H1 (cell line): Measurements from ENCODE around the gene SAFB. TPM values are rescaled to one million over a fixed set of nuclear protein-coding genes. Genes with fewer than 3 reads are reported as not detected.

ENCODE experiments used
- CTCF ChIA-PET: fragments of 300-600 bp; sonication (Branson Sonifier 250); formaldehyde crosslinking; loops from one replicate; lab custom pipeline; 2021; ENCODE audit not compliant: partially characterized antibody; lab: Charles Lee
- POLR2A ChIA-PET: fragments of 300-600 bp; sonication (Branson Sonifier 250); formaldehyde crosslinking; loops from one replicate; lab custom pipeline; 2021; ENCODE audit warnings: inconsistent platforms; ENCODE audit not compliant: partially characterized antibody; lab: Charles Lee
- DNase-seq, 2 experiments: peaks; one replicate each; pipeline versions ENCODE4 v3.0.0 to v3.0.0-alpha.2; 2010 to 2022; ENCODE audit warnings: low spot score in 2 of 2, low read depth in 1 of 2, mixed read lengths in 1 of 2
- FAIRE-seq: peaks from 2 replicates; lab custom pipeline; 2011; peaks lifted over from hg19 to GRCh38; lab: Jason Lieb, UNC
- H2AFZ ChIP-seq: 2 replicates; pipeline ENCODE4 v1.8.1; 2012; ENCODE audit warnings: low read length, inconsistent platforms
- H2AK5ac ChIP-seq: 2 replicates; pipeline ENCODE4 v1.6.1; 2013; ENCODE audit warnings: low read depth, low read length
- H2BK120ac ChIP-seq: replicated peaks from 2 replicates; pipeline ENCODE3; 2013; ENCODE audit warnings: low read depth, low read length, inconsistent platforms
- H2BK12ac ChIP-seq: 2 replicates; pipeline ENCODE4 v1.6.1; 2013; ENCODE audit warnings: low read depth, low read length
- H2BK15ac ChIP-seq: 2 replicates; pipeline ENCODE4 v1.6.1; 2013; ENCODE audit warnings: low read length
- H2BK20ac ChIP-seq: 2 replicates; pipeline ENCODE4 v1.6.1; 2013; ENCODE audit warnings: low read length
- H2BK5ac ChIP-seq: 2 replicates; pipeline ENCODE4 v1.6.1; 2013; ENCODE audit warnings: low read depth, low read length
- H3K14ac ChIP-seq: 2 replicates; pipeline ENCODE4 v1.6.1; 2013; ENCODE audit warnings: inconsistent platforms; ENCODE audit not compliant: insufficient read length
- H3K18ac ChIP-seq: 2 replicates; pipeline ENCODE4 v1.6.1; 2013; ENCODE audit warnings: low read length; ENCODE audit errors: extremely low read depth
- H3K23ac ChIP-seq: 2 replicates; pipeline ENCODE4 v1.6.1; 2013; ENCODE audit warnings: inconsistent platforms; ENCODE audit not compliant: insufficient read length
- H3K23me2 ChIP-seq: 2 replicates; pipeline ENCODE4 v1.6.1; 2013; ENCODE audit warnings: low read depth, low read length
- H3K27ac ChIP-seq: 2 replicates; pipeline ENCODE4 v1.6.1; 2011; ENCODE audit warnings: low read depth, low read length, inconsistent platforms
- H3K27me3 ChIP-seq, 4 experiments: replicated peaks in 1 of 4; 1 replicate in 1 of 4; 2 replicates in 3 of 4; pipeline versions ENCODE4 v1.6.1 to v1.8.1; 2011 to 2013; ENCODE audit warnings: low read length in 3 of 4, mild to moderate bottlenecking in 3 of 4, inconsistent platforms in 2 of 4, mixed read lengths in 2 of 4, moderate library complexity in 1 of 4; ENCODE audit not compliant: control insufficient read depth in 3 of 4, insufficient read depth in 3 of 4; ENCODE audit errors: extremely low read depth in 1 of 4
- H3K36me3 ChIP-seq, 4 experiments: 2 replicates each; pipeline versions ENCODE4 v1.6.1 to v1.8.1; 2011 to 2013; ENCODE audit warnings: mild to moderate bottlenecking in 4 of 4, low read length in 3 of 4, moderate library complexity in 2 of 4, control low read depth in 1 of 4, inconsistent platforms in 1 of 4; ENCODE audit not compliant: insufficient read depth in 4 of 4, control insufficient read depth in 2 of 4
- H3K4ac ChIP-seq: replicated peaks from 2 replicates; pipeline ENCODE3; 2013; ENCODE audit warnings: low read length, low read depth, mixed read lengths, inconsistent platforms; ENCODE audit not compliant: insufficient read length
- H3K4me1 ChIP-seq, 4 experiments: replicated peaks in 1 of 4; 1 replicate in 1 of 4; 2 replicates in 3 of 4; pipeline versions ENCODE4 v1.6.1 to v1.8.1; 2011 to 2013; ENCODE audit warnings: low read length in 3 of 4, inconsistent platforms in 2 of 4, mixed read lengths in 1 of 4; ENCODE audit not compliant: insufficient read depth in 4 of 4, control insufficient read depth in 3 of 4
- H3K4me2 ChIP-seq, 2 experiments: 2 replicates each; pipeline versions ENCODE4 v1.6.1 to v1.8.1; 2011 to 2013; ENCODE audit warnings: low read depth in 2 of 2, low read length in 2 of 2, control low read depth in 1 of 2, inconsistent platforms in 1 of 2, mild to moderate bottlenecking in 1 of 2; ENCODE audit not compliant: insufficient read depth in 1 of 2
- H3K4me3 ChIP-seq, 4 experiments: fragments of 200-600, 300-600 bp in 1 of 4; sonication (generic), shearing (Covaris generic), sonication (Bioruptor Twin) in 1 of 4; 2 replicates each; pipeline versions ENCODE4 v1.5.1 to v1.8.1; 2011 to 2016; ENCODE audit warnings: low read length in 4 of 4, low read depth in 3 of 4, control low read depth in 2 of 4, inconsistent platforms in 2 of 4, mild to moderate bottlenecking in 2 of 4, mixed read lengths in 1 of 4, moderate library complexity in 1 of 4; ENCODE audit not compliant: insufficient read depth in 2 of 4; ENCODE audit errors: extremely low read depth in 1 of 4
- H3K56ac ChIP-seq: replicated peaks from 2 replicates; pipeline ENCODE3; 2013; ENCODE audit warnings: low read depth, mild to moderate bottlenecking, mixed read lengths, low read length, inconsistent platforms; ENCODE audit not compliant: insufficient read length
- H3K79me1 ChIP-seq: 2 replicates; pipeline ENCODE4 v1.6.1; 2013; ENCODE audit warnings: low read depth, low read length, control low read depth
- H3K79me2 ChIP-seq, 2 experiments: 2 replicates each; pipeline versions ENCODE4 v1.6.1 to v1.8.1; 2012 to 2013; ENCODE audit warnings: low read length in 2 of 2, mild to moderate bottlenecking in 2 of 2, inconsistent platforms in 1 of 2; ENCODE audit not compliant: insufficient read depth in 2 of 2, control insufficient read depth in 1 of 2
- H3K9ac ChIP-seq, 4 experiments: replicated peaks in 1 of 4; 1 replicate in 1 of 4; 2 replicates in 3 of 4; pipeline versions ENCODE4 v1.6.1 to v1.8.1; 2011 to 2013; ENCODE audit warnings: low read depth in 3 of 4, low read length in 3 of 4, control low read depth in 2 of 4, mild to moderate bottlenecking in 2 of 4, moderate library complexity in 2 of 4, inconsistent platforms in 1 of 4; ENCODE audit errors: extremely low read depth in 1 of 4
- H3K9me3 ChIP-seq, 2 experiments: 2 replicates each; pipeline versions ENCODE4 v1.6.1 to v1.8.1; 2012 to 2013; ENCODE audit warnings: mild to moderate bottlenecking in 2 of 2, moderate library complexity in 2 of 2, control low read depth in 1 of 2, inconsistent platforms in 1 of 2, low read depth in 1 of 2, low read length in 1 of 2, mixed read lengths in 1 of 2; ENCODE audit not compliant: insufficient read depth in 2 of 2
- H4K20me1 ChIP-seq, 2 experiments: replicated peaks in 1 of 2; 2 replicates each; pipeline versions ENCODE3 to v1.8.1; 2011 to 2013; ENCODE audit warnings: inconsistent platforms in 2 of 2, low read length in 2 of 2, mild to moderate bottlenecking in 1 of 2; ENCODE audit not compliant: insufficient read depth in 2 of 2, control insufficient read depth in 1 of 2
- H4K5ac ChIP-seq: 2 replicates; pipeline ENCODE4 v1.6.1; 2013; ENCODE audit warnings: low read length, low read depth, mixed read lengths, inconsistent platforms; ENCODE audit not compliant: insufficient read length
- H4K8ac ChIP-seq: 2 replicates; pipeline ENCODE4 v1.8.0; 2013; ENCODE audit warnings: mild to moderate bottlenecking, moderate library complexity, low read length, inconsistent platforms; ENCODE audit not compliant: insufficient read depth; ENCODE audit errors: extremely low read depth
- H4K91ac ChIP-seq: replicated peaks from 2 replicates; pipeline ENCODE3; 2013; ENCODE audit warnings: low read length, mixed read lengths, inconsistent platforms; ENCODE audit not compliant: insufficient read length
- ASH2L ChIP-seq: fragments of 200-600, 300-600 bp; sonication (generic); IDR thresholded peaks from one replicate; pipeline ENCODE4 v1.7.1; 2017; ENCODE audit warnings: low read length
- BACH1 ChIP-seq: IDR thresholded peaks from 2 replicates; pipeline ENCODE4 v1.6.1; 2012; ENCODE audit warnings: low read length, improper control_type of control experiment
- CBX8 ChIP-seq: fragments of 300-800, 300-1000 bp; sonication (generic); IDR thresholded peaks from 2 replicates; pipeline ENCODE4 v1.7.1; 2016; ENCODE audit warnings: low read depth, low read length, borderline replicate concordance
- CEBPB ChIP-seq: IDR thresholded peaks from 2 replicates; pipeline ENCODE4 v1.6.1; 2012; ENCODE audit warnings: low read depth, low read length
- CHD1 ChIP-seq: IDR thresholded peaks from 2 replicates; pipeline ENCODE4 v1.6.1; 2012; ENCODE audit warnings: low read depth, low read length, improper control_type of control experiment
- GABPA ChIP-seq: IDR thresholded peaks from 2 replicates; pipeline ENCODE4 v1.6.1; 2011; ENCODE audit warnings: mild to moderate bottlenecking, low read length, moderate library complexity, borderline replicate concordance; ENCODE audit not compliant: insufficient read depth
- HDAC6 ChIP-seq: IDR thresholded peaks from one replicate; pipeline ENCODE4 v1.7.1; 2012; ENCODE audit warnings: low read depth, mild to moderate bottlenecking, inconsistent platforms, low read length, moderate library complexity
- JUN ChIP-seq: IDR thresholded peaks from 2 replicates; pipeline ENCODE4 v1.6.1; 2011; ENCODE audit warnings: low read depth, mild to moderate bottlenecking, improper control_type of control experiment, low read length
- PHF8 ChIP-seq: fragments of 200-600 bp; sonication (generic); conservative IDR thresholded peaks from 2 replicates; pipeline ENCODE4 v1.7.1; 2012; ENCODE audit warnings: low read depth, mild to moderate bottlenecking, inconsistent platforms, low read length, moderate library complexity
- RAD21 ChIP-seq, 2 experiments: IDR thresholded peaks in 1 of 2; conservative IDR thresholded peaks in 1 of 2; 2 replicates each; pipeline ENCODE4 v1.6.1; 2011; ENCODE audit warnings: low read depth in 2 of 2, low read length in 2 of 2, improper control_type of control experiment in 1 of 2, inconsistent platforms in 1 of 2, mild to moderate bottlenecking in 1 of 2, moderate library complexity in 1 of 2
- USF2 ChIP-seq: IDR thresholded peaks from 2 replicates; pipeline ENCODE4 v1.6.1; 2011; ENCODE audit warnings: low read length, improper control_type of control experiment
- WGBS, 2 experiments: shearing (Covaris generic) in 1 of 2; methylation state at CpG; one replicate each; pipeline versions ENCODE4 v1.1.6 to v1.1.7; 2013 to 2015; ENCODE audit warnings: low lambda C conversion rate in 2 of 2, mixed read lengths in 2 of 2, inconsistent platforms in 1 of 2, low coverage in 1 of 2, missing lambda C conversion rate in 1 of 2; ENCODE audit not compliant: insufficient replicate concordance in 2 of 2, insufficient coverage in 1 of 2, insufficient read length in 1 of 2; ENCODE audit errors: extremely low coverage in 1 of 2, missing lambda C conversion rate in 1 of 2; 5-methylcytosine and 5-hydroxymethylcytosine counted together
- polyA plus RNA-seq, 7 experiments: library from polyadenylated mRNA; depleted of rRNA in 3 of 7; stranded (reverse) in 5 of 7; unstranded in 2 of 7; fragments of >200 nt in 5 of 7; fragments of 200-250 nt in 2 of 7; gene quantifications; 1 replicate in 5 of 7; 2 replicates in 1 of 7; 4 replicates in 1 of 7; pipeline versions ENCODE4 v1.2.1 to v1.2.3, GENCODE V29; 2011 to 2013; ENCODE audit warnings: missing spikeins in 2 of 7, mixed read lengths in 2 of 7
- total RNA-seq: library from RNA; stranded (reverse); fragmentation: NEBNext Ultra II Directional; extraction: Animal tissue kit (Norgen Biotek cat#: 25700); gene quantifications from 2 replicates; pipeline ENCODE4 v1.2.1, GENCODE V29; 2021

SAFB gene
- total and polyA plus RNA-seq, 2 of the 8 experiments (the other 6 are each of a cell fraction or from before 2014, with no cell fraction given) = 27.0 to 110 TPM

DNA sequence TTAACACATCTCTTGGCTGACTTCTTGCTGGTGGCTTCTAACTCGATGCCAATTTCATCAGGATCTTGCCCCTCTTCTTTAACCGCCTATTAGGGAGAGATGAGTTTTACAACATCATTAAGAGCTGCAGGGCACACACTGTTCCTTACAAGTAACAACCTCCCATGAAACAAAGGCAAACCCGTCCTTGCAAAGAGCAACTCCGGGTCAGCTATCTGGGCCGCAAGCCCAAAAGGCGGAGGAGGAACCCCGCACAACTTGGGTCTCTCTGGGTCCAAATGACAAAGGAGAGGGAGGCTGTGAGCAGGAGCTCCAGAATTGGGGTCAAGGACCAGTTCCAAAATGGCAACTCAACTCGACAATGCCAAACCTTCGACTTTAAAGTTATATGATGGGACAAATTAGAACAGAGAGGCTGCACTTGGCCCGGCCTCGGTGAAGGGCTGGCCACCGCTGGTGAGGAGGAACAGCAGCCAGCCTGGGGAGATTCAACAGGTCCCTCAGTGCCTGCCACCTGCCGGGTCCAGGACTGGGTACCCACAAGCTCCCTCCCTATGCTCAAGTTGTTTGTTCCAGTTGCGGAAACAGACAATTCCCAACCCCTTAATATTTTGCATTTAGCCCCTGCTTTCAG lies 1.5 kb upstream of the SAFB start:
- H3K9me3 ChIP-seq = no peaks in the 10 kb centered on the region
- H3K23ac ChIP-seq = no peak overlapping the region
- H3K79me1 ChIP-seq = peaks cover 17% of the 10 kb centered on the region
- H3K18ac ChIP-seq = no peak overlapping the region
- 70% methylated on average over 14 of the region's 14 CpGs; no CpG with 5 or more reads in 1 of the 2 experiments for WGBS, 2 experiments
- ChIA-PET POLR2A (interaction anchor here (1.0 to 3.8 kb wide), 13 partner anchors 9 to 137 kb away, joined by 3 to 18 read pairs (median 4); partner anchors contain the start of genes CATSPERD and LONP1), CTCF (interaction anchor here (0.6 to 2.7 kb wide), 4 partner anchors 33 to 86 kb away, joined by 3 to 8 read pairs (median 4); partner anchors contain the start of gene RPL36)
- H4K5ac ChIP-seq = no peak overlapping the region
- no peak overlapping the region for H3K56ac ChIP-seq
- H4K8ac ChIP-seq = no peak overlapping the region
- H4K91ac ChIP-seq = no peak overlapping the region
- no peak overlapping the region for H2BK120ac ChIP-seq
- H2AK5ac ChIP-seq = no peak overlapping the region
- H3K4me1 ChIP-seq = peaks cover 2 to 14% (median 6%) of the 10 kb centered on the region in 4 experiments; a peak in 4 of 7 replicates
- FAIRE-seq (no peak), DNase-seq (no peak)
- H3K9ac ChIP-seq = peak overlapping the region in 3 of 4 experiments; percentile 48 to 87 (median 51); a peak in 5 of 7 replicates
- H3K27ac ChIP-seq = no peak overlapping the region
- H3K79me2 ChIP-seq = peaks cover 50 to 86% of the 10 kb centered on the region in 2 experiments
- H3K4me2 ChIP-seq = peak overlapping the region; percentile 77 to 93
- H4K20me1 ChIP-seq = peaks cover 9 to 20% of the 10 kb centered on the region in 2 experiments
- peaks cover 11% of the 10 kb centered on the region for H3K23me2 ChIP-seq
- peaks cover 6 to 47% (median 32%) of the 10 kb centered on the region in 4 experiments for H3K36me3 ChIP-seq
- H3K4ac ChIP-seq = no peak overlapping the region
- H3K27me3 ChIP-seq = no peaks in the 10 kb centered on the region
- H2BK15ac ChIP-seq = no peak overlapping the region
- H3K14ac ChIP-seq = no peak overlapping the region
- no peak overlapping the region for H2AFZ ChIP-seq
- H2BK20ac ChIP-seq = no peak overlapping the region
- H3K4me3 ChIP-seq = peak overlapping the region; percentile 88 to 100 (median 98)
- H2BK12ac ChIP-seq = no peak overlapping the region
- H2BK5ac ChIP-seq = no peak overlapping the region
- TF ChIP-seq CBX8 (no peak), USF2 (no peak), PHF8 (no peak), CEBPB (no peak), CHD1 (no peak), BACH1 (no peak), GABPA (no peak), RAD21 (IDR thresholded peaks at IDR 0.05 in 1 of 2, conservative IDR thresholded peaks at IDR 0.05 in 1 of 2; ENCODE audit: low read depth in 2 of 2, low read length in 2 of 2) (no peak), JUN (no peak), HDAC6 (no peak), ASH2L (no peak)
